RWPE1 (cell line): Measurements from ENCODE around the gene RNF166.

Experiments used
- CTCF ChIA-PET: fragments of 350-600 bp; sonication (Branson Sonifier 250); formaldehyde crosslinking; extraction: SDS; loops from one replicate; lab custom pipeline; 2021; lab: Yijun Ruan, JAX
- POLR2A ChIA-PET: fragments of 400-600 bp; formaldehyde crosslinking; extraction: SDS; loops from one replicate; lab custom pipeline; 2020; ENCODE audit warnings: antibody characterized with exemption; ENCODE audit not compliant: low non-redundant PET; lab: Yijun Ruan, JAX
- DNase-seq: peaks from one replicate; pipeline ENCODE4 v3.0.0; 2012; ENCODE audit warnings: low spot score
- H3K27ac ChIP-seq: fragments of 450-650 bp; 2 replicates; pipeline ENCODE4 v1.5.1; 2017
- TF ChIP-seq, protein P1 (sequence below): fragments of 450-650 bp; conservative IDR thresholded peaks from 2 replicates; pipeline ENCODE4 v1.5.1; 2017; ENCODE audit warnings: low read depth, mild to moderate bottlenecking

The RNF166 gene

DNA sequence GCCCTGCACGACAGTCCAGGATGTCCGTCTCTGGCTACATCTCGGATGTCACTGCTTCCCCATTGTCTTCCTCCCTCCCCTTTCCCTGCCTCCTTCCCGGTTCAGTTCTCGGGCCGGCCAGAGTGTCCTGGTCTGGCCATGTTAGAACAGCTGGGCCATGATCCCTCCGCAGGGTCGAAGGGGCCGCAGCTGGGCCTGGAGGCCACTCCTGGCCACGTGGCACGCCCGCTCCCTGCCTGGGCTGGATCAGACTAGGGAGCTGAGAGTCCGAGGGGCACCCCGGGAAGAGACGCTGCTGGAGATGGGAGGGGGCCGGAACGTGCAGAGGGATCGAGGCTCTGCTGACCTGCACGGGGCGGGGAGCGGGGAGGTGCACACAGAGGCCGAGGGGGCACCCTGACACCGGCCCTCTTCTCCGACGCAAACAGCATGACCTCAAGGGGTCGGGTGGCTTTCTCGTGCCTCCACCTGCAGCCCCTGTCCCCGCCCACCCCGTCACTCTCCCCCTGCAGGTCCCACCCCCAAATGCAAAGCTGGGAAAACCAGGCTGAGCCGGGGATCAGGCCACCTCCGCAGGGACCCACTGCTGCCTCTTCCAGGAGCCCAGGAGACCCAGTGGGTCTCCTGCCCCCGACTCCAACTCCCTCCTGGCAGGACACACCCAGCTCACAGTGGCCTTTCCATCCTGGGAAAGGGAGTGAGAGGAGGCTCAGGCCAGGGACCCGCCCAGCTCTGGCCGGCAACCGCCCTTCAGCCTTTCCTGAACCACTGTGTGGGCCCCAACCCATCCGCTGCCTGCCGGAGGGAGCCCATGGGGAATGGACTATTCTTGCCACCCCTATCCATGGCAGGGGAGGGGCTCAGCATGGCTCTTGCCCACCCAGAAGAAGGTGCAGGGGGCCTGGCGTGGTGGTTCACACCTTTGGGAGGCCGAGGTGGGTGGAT lies 38.6 kb upstream of the RNF166 start:
- no peak for DNase-seq
- ChIA-PET POLR2A (no interaction called here), CTCF (interaction anchor here (0.7 to 2.0 kb wide), 5 partner anchors 7 to 39 kb away, joined by 3 to 6 read pairs (median 6); no protein-coding TSS in a partner anchor)
- H3K27ac ChIP-seq = peak overlapping the region; percentile 46
- TF ChIP-seq, protein P1, sequence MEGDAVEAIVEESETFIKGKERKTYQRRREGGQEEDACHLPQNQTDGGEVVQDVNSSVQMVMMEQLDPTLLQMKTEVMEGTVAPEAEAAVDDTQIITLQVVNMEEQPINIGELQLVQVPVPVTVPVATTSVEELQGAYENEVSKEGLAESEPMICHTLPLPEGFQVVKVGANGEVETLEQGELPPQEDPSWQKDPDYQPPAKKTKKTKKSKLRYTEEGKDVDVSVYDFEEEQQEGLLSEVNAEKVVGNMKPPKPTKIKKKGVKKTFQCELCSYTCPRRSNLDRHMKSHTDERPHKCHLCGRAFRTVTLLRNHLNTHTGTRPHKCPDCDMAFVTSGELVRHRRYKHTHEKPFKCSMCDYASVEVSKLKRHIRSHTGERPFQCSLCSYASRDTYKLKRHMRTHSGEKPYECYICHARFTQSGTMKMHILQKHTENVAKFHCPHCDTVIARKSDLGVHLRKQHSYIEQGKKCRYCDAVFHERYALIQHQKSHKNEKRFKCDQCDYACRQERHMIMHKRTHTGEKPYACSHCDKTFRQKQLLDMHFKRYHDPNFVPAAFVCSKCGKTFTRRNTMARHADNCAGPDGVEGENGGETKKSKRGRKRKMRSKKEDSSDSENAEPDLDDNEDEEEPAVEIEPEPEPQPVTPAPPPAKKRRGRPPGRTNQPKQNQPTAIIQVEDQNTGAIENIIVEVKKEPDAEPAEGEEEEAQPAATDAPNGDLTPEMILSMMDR = no peak

DNA sequence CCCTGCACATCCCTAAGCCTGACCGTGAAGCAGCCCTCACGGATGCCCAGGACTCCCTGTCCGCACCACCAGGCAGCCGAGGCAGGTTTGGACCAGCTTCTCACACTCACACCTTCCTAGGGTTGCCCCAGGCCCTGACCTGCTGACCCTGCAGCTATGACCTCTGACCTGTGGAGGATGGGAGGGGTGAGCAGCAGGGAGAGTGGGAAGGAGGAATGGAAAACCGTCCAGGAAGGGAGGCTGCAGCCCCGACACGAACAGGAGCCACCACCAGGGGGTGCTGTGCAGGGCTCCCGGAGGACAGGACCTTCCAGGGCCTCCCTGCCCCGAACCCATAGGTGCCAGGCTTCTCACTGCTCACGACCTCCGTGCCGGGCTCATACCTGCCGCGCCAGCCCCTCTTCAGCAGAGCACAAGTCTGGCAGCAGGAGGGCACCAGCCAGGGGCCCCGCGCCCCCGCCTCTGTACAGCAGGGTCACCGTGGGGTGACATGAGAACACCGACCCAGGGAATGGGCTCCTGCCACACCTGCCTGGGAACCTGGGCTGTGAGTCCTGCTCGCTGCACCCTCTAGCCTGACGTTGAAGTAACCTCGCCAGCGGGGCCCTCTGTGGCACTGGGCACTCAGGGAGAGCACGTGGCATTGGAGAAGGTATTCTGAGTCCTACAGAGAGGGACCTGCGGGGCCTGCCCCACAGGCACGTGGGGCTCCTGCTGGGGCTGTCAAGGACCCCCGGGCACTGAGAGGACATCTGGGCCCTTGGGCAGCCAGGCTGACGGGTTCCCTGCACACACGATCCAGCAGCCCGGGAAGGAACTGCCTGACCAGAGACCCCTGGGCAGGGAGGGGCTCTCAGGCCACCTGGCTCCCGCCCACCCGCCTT lies 37.7 kb upstream of the RNF166 start:
- ChIA-PET POLR2A (no interaction called here), CTCF (interaction anchor here (0.5 to 1.3 kb wide), 9 partner anchors 10 to 142 kb away, joined by 3 to 6 read pairs (median 4); partner anchors contain the start of gene PIEZO1)
- H3K27ac ChIP-seq = peak overlapping the region; percentile 39
- peak; percentile 48 for DNase-seq
- TF ChIP-seq, protein P1 = peak; percentile 80

DNA sequence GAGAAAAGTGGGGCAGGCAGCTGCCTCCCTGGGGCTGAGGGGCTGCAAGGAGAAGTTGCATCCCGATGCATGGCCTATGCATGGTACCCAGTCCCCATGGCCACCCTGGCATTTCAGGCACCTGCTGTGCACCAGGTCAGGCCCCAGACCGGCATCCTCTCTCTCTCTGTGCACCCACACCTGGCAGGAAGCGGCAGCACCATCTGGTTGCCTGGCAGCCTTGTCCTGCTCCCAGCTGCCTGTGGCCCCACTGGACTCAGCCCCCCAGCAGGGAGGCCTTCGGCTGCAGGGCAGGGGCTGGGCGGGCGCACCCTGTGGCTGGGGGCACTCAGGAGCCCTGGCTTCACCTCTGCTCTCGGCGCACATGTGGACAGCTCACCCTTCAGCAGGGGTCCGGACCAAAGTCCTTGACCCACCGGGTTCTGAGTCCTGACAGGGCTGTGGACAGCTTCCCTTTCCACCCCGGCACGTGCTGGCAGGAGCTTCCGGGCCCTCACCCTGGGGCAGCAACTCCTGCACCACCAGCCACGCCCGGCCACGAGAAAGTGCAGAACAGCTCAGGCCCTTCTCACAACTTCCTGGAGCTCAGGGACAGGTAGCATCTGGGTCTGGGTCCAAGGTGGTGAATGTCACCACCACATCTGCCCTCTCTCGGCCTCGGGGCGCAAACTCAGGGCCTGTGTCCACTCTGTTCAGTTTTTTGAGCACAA lies 36.8 kb upstream of the RNF166 start:
- CTCF ChIA-PET = interaction anchor here (0.5 to 1.3 kb wide), 8 partner anchors 9 to 141 kb away, joined by 3 to 5 read pairs (median 4); partner anchors contain the start of gene PIEZO1
- DNase-seq = no peak
- H3K27ac ChIP-seq = peak overlapping the region; percentile 39
- POLR2A ChIA-PET = no interaction called here
- TF ChIP-seq, protein P1 = no peak

DNA sequence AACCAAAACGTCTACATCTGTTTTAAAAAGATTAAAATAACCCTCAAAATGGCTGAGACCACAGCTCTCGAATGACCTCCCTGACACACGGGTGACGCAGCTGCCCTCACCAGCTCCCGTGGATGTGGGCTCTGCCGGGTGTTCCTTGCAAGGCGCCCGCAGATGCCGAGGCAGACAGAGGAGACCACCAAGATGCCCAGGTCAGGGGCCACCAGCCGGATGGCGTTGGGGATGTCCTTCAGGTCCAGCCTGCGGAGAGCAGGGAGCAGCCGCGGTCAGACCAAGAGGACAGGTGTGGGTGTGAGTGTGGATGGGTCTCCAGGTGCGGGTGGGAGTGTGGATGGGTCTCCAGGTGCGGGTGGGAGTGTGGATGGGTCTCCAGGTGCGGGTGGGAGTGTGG lies 35.2 kb upstream of the RNF166 start:
- no peak for DNase-seq
- TF ChIP-seq, protein P1 = no peak
- H3K27ac ChIP-seq = peak overlapping the region; percentile 57
- ChIA-PET POLR2A (no interaction called here), CTCF (interaction anchor here (0.6 to 6.4 kb wide), 2 partner anchors 44 to 93 kb away, joined by 3 to 55 read pairs; partner anchors contain the start of gene PIEZO1)

DNA sequence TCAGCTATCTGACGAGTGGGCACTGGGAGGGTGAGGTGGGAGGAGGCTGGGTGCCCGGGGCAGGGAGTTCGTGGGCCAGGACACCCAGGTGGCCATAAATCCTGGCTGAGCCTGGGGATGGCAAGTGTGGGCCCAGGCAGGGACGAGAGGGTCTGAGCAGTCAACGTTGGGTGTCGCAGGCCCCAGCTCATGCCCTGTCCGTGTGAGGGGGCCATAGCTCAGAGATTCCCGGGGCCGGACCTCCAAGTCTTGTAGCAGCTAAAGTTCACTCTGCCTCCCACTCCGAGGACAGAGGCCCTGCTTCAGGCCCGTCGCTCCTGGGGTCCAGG lies 34.5 kb upstream of the RNF166 start:
- H3K27ac ChIP-seq = peak overlapping the region; percentile 57
- TF ChIP-seq, protein P1 = no peak
- ChIA-PET CTCF (interaction anchor here (6.4 kb wide), 1 partner anchor 45 kb away, joined by 55 read pairs; the partner anchor contains the start of gene PIEZO1), POLR2A (no interaction called here)
- no peak for DNase-seq
